Measurements from ENCODE around the gene ARHGAP1.
"Not testable (repeated sequence)": the region's sequence is repeated elsewhere in the genome, so short reads cannot be mapped to it uniquely, and the experiment has no call there.

ARHGAP1 gene

GRCh38 chr11:46671958-46672315 is 28.5 kb downstream of the ARHGAP1 start:
- no peak for DNase-seq

DNA sequence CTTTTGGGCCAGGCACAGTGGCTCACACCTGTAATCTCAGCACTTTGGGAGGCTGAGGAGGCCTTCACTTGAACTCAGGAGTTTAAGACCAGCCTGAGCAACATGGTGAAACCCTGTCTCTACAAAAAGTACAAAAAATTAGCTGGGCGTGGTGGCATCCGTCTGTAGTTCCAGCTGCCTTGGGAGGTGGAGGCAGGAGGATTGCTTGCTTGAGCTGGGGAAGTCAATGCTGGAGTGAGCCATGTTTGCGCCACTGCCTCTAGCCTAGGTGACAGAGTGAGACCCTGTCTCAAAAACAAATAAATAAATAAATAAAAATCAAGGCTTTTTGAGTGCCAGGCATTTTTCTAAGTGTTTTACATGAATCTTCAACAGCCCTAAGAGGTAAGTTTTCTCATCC is 29.9 kb downstream of the ARHGAP1 start:
- not testable (repeated sequence) for DNase-seq

GRCh38 chr11:46669711-46670139 is 30.7 kb downstream of the ARHGAP1 start:
- DNase-seq: no peak

DNA sequence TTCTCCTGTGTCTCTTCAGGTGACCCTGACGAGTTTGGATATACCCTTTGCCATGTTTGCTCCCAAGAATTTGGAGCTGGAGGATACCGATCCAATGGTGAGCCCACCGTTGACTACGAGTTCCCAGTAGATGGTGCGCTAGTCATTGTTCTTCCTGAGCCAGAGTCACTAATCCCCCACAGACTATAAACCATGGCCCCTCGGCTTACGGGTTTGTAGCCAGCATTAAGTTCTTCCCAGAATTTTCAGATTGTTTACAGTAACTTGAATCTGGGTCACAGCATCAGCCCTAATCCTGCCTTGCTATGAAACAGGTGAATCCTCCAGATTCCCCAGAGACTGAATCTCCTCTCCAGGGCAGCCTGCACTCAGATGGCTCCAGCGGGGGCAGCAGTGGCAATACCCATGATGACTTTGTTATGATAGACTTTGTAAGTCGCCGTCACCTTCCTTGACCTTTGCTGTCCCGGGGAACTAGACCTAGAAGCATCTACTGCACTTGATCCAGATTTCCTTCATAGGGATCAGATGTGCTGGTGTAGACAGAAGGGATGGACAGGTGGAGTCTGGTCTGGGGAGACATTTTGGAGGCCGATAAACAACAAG is 31.8 kb downstream of the ARHGAP1 start:
- no peak for DNase-seq

DNA sequence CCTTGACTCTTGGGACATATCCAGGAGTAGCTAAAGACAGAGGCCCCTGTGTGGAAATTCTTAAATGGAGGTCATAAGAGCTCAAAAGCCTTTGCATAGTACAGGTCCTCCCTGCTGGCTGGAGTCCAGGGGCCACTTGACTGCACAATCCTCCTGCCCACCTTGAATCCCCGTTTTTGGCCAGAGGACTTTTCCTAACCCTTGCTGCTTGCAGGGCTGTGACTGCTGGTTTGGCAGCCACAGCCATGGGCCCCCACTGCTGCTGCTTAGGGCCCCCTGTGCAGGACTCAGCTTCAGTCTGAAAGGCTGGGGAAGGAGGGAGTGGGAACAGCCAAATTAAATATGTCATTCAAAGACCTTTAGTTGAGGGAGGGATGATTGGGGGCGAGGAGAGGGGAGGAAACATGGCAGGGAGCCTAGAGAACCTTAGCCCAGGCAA is 33.4 kb downstream of the ARHGAP1 start:
- DNase-seq: no peak

DNA sequence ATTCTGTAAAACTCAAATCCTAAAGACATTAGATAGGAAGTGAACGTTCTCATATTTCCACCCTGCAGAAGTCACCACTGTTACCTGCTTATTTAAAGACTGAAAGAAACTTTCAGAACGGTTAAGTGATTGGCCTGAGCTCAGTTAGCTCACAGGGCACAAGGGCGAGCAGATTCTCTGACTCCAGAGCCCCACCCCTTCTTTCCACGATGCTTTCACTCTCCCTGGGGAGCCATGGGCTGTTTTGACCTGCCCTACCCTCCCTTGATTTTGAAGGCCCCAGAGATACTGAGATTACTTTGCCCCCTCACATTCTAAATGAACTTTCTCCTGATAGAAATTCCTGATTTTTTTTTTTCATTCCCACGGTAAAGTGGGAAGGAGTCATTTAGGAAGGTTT is 33.9 kb downstream of the ARHGAP1 start:
- no peak for DNase-seq

DNA sequence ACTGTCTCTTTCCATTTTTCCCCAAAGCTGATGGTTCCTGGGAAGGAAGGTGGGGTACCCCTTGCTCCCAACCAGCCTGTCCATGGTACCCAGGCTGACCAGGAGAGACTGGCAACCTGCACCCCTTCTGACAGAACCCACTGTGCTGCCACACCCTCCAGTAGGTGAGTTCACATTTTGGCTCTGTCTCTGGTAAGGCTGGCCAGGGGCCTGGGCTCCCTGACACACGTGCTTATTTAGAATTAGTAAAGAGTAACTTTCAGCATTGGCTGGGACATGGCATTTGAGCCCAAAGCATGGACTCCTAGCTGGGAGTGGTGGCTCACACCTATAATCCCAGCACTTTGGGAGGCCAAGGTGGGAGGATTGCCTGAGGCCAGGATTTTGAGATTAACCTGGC is 35.1 kb downstream of the ARHGAP1 start:
- no peak for DNase-seq

- no peak for DNase-seq
Observed at GRCh38 chr11:46664612-46665011, 35.8 kb downstream of the ARHGAP1 start.

DNA sequence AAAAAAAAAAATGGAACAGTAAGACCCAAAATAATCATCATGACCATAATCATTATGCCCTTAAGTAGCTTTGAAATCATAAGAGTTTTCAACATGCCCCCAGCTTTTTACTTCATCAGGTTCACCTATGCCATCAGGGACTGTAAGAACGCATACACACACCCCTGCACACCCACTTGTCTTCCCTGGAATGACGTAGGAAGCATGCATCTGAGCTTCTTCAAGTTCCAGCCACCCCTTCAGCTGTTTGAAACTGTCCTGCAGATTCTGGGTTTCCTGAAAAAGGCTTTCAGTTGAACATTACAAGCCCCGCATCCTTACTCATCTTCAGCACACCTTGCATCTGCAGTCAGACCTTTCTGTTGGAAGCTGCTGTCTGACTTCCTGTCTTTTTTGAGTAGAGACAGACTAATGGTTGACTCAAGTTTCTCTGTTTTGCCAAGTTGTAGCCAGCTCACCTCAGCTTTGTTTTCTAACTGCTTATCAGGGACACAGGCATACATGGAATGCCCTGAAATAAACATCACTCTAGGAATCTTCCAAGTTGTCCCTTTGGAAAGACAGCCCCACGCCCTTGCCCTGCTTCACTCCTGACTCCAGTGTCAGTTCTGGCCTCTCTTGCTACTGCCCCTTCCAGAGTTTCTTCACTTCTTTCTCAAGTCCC is 37.0 kb downstream of the ARHGAP1 start:
- no peak for DNase-seq

DNA sequence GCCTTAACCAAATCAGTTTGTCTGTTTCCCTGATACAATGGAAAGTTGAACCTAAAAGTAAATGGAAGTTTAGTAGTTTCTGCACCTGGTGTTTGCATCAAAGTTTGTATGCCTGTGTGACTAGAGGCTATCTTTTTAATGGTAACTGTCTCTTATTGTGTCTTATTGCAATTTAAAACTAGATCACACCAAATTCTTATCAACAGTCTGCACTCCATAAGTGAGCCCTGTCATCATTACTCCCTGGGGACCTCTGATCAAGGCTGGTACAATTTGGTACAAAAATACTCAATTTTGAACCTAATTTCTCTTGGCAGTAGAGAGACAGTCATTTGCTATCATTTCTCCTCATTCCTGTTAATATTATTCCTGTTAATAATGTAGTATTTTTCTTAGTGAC is 38.1 kb downstream of the ARHGAP1 start:
- no peak for DNase-seq

GRCh38 chr11:46661836-46662235 is 38.6 kb downstream of the ARHGAP1 start:
- no peak for DNase-seq

GRCh38 chr11:46659908-46660307 is 40.5 kb downstream of the ARHGAP1 start:
- DNase-seq: no peak

GRCh38 chr11:46658259-46658658 is 42.2 kb downstream of the ARHGAP1 start:
- DNase-seq: no peak

- no peak for DNase-seq
Observed at GRCh38 chr11:46657186-46657585, 43.2 kb downstream of the ARHGAP1 start.

- DNase-seq: no peak
Observed at GRCh38 chr11:46655631-46656030, 44.8 kb downstream of the ARHGAP1 start.

DNA sequence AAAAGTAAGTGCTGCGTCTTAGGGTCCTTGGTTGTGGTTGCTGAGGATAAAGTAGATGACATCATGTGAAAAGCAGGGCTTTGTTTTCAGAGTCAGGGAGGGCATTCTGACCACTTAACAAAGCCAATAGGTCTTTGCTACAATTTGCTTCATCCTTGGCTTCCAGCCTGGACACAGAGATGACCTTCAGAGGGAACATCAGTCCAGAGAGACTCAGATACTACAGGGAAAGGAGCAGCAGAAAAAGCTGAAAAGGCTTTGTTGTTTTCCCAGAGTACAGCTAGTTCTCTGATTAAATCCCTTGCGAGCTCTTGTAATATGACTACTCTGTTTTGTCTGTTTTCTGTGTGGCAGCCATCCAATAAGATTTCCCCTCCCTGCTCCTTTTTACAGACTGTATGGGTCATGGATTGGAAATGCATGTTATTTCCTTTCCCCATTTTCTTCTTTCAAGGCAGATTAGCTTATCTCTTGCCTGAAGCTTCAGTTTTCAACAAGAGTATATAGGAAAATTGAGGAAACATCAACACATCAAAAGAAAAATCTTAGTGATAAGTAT is 51.2 kb downstream of the ARHGAP1 start:
- DNase-seq: no peak

DNA sequence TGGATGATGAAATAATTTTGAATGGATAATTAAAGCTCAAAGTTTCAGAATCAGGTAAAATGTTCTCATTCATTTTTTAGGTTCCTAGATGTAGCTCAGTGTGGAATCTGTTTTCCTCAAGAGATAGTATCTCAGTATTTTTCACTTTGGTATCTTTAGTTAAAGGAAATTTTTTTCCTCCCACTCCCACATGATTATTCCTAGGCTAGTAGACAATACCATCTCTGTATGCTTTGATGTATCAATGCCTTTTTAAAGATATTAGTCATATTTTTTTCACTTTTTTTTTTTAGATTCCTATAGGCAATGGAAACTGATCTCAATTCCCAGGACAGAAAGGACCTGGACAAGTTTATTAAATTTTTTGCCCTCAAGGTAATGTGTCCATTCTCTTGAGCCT is 56.4 kb downstream of the ARHGAP1 start:
- no peak for DNase-seq

- no peak for DNase-seq
Observed at GRCh38 chr11:46643531-46643930, 56.9 kb downstream of the ARHGAP1 start.

DNA sequence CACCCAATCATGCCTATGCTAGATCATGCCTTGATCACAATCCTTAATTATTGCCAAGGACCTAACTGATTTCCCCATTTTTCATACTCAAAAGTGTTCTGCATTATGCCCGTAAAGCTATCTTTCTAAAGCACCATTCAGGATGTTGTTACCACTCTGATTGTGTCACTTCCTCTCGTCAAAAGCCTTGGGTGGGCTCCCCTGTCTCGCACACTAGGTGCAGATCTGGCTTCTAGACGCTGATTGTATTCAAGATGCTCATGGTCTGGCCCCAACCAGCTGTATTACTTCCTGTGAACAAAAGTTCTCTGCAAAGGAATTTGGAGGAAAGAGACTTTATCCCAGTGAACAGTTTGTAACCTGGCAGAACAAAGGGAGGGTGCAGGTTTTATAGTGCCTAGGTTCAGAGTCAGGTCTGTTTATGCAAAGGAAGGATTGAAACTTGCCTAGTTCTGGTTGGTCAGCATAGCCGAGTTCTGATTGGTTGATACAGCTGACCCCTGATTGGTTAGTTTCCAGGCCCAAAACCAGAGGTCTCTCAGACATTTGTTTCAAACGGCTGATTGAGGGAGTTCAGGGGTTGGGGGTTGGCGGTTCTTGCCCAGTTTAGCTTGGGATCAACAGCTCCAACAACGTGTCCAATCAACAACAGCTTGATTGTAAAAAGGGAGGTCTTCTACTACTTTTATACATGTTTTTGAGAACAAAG is 57.6 kb downstream of the ARHGAP1 start:
- DNase-seq: no peak

DNA sequence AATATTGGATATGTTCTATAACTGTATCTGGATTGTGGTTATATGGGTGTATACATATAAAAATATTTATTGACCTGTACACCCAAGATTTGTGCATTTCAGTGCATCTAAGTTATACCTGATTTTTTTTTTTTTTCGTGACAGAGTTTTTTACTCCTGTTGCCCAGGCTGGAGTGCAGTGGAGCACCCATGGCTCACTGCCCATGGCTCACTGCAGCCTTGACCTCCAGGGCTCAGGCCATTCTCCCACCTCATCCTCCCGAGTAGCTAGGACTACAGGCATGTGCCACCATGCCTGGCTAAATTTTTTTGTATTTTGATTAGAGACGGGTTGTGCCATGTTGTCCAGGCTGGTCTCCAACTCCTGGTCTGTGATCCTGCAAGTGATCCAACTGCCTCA is 58.8 kb downstream of the ARHGAP1 start:
- DNase-seq: no peak

GRCh38 chr11:46640036-46640788 is 60.2 kb downstream of the ARHGAP1 start:
- no peak for DNase-seq

- no peak for DNase-seq
Observed at GRCh38 chr11:46639197-46639839, 61.1 kb downstream of the ARHGAP1 start.

DNA sequence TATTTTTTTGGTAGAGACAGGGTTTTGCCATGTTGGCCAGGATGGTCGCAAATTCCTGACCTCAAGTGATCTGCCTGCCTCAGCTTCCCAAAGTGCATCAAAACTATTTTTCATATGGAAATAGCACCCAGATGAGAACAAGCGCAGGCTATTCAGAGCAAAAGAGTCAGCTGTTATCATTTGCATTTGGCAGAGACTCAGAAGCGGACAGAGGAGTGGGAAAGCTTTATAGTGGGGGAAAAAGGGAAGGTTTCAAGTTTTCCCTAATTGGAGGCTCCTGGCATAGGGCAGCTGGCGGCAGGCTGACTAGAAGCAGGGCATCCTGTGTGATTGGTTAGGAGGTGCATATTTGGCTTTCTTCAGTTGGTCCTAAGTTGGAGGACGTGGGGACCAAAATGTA is 62.9 kb downstream of the ARHGAP1 start:
- DNase-seq: no peak
